GM21360 (cell line): ENCODE measurements around the gene INPPL1.

Experiments
- ATAC-seq: cut with Tn5 transposase; IDR thresholded peaks from one replicate; pipeline ENCODE4 v1.9.1; 2021; ENCODE audit warnings: mild to moderate bottlenecking, moderate library complexity; ENCODE audit not compliant: unreplicated experiment

Gene INPPL1

DNA sequence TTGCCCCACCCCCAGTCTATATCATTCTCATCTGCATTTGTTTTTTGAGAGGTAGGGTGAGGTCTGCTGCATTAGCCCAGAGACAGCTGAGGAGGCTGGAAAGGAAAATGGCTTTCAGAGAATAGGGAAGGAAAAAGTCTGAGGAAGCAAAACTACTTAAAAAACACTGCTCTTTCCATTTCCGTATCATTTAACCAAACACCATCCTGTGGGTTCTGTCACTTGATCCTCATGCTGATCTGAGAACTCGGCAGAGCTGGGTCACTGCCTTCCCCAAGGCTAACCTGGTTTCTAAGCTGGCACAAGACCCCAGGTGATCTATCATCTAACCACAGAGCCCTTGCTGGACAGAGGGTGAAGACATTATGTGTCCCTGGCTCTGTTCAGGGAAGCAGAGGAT is 6.7 kb upstream of the INPPL1 start:
- ATAC-seq: no peak

DNA sequence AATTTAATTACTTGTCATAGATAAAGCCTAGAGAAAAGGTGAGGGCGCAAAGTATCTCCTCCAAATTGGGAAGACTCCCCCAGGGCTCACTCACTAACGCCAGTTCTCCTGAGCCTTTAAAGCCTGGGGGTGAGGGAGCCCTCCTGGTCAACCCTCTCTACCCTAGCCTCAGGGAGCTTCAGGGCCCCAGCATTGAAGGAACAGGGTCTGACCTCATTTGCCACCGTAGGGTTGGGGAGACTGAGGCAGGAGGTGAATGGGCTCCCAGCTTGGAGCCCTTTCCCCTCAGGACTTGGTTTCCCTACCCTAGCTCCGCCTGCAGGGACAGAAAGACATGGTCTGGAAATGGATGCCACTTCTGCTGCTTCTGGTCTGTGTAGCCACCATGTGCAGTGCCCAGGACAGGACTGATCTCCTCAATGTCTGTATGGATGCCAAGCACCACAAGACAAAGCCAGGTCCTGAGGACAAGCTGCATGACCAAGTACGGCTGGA is 6.3 kb upstream of the INPPL1 start:
- ATAC-seq: no peak

DNA sequence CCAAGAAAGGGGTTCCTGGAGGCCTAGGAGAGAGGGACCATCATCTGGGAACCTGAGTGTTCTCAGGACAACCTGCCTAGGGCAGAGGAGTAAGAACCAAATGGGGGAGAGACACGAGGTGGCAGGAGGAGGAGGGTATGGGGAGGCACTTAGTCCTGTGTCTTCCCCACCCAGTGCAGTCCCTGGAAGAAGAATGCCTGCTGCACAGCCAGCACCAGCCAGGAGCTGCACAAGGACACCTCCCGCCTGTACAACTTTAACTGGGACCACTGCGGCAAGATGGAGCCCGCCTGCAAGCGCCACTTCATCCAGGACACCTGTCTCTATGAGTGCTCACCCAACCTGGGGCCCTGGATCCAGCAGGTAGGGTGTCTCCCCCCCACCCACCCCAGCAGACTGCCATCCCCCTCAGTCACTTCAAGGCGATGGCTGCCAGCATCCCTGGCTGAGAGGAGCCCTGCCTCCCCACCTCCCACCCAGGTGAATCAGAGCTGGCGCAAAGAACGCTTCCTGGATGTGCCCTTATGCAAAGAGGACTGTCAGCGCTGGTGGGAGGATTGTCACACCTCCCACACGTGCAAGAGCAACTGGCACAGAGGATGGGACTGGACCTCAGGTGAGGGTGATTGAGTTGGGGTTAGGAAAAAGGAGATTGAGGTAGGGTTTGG is 3.7 kb upstream of the INPPL1 start:
- ATAC-seq: no peak

DNA sequence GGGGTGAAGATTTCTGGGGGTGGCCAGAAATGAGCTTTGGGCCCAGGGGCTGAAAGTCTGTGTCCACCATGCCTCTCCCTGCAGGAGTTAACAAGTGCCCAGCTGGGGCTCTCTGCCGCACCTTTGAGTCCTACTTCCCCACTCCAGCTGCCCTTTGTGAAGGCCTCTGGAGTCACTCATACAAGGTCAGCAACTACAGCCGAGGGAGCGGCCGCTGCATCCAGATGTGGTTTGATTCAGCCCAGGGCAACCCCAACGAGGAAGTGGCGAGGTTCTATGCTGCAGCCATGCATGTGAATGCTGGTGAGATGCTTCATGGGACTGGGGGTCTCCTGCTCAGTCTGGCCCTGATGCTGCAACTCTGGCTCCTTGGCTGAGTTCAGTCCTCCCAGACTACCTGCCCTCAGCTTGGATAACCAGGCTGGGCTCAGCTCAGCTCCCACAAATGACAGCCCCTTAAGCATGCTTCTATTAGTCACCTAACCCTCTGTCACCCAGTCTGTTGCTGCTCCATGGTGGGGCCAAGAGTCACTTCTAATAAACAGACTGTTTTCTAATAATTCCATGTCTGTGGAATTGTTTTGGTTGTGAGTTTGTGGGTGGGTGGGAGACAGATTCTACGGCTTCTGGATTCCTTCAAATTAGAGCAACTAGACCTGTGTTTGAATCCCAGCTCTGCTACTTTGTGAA is 3.0 kb upstream of the INPPL1 start:
- ATAC-seq: no peak

DNA sequence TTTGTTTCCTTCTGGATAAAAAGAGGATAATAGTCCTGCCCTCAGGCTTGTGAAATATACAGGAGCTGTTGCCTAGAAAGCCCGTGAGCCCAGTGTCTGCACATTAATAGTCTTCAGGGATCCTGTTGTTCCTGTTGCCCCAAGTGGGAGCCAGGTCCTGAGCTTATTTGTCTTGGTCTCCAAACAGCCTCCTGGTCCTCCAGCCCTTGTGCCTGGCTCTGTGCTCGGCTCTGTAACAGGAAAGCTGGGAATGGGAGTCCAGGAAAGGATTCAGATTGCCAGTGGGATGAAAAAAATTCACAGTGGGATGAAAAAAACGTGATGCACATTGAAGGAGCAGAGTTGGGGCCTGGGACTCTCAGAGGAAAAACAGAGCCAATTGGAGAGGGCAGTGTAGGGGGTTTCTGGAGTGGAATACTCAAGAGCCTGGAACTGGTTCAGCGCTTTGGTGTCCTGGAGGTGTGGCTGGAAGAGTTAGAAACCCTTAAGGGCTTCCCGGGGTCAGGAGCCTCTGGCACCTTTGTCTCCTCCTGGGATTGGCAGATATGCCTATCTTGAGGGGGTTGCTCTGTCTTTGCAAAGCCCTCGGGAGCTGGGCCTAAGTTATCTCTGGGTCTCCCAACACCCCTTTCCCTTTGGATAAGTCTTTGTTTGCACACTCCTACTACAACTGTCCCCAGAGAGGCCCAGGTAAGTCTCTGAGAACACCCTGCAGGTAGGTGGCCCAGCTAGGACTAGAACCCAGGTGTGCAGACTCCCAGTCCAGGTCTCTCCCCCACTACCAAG is 2.3 kb upstream of the INPPL1 start:
- ATAC-seq: no peak

DNA sequence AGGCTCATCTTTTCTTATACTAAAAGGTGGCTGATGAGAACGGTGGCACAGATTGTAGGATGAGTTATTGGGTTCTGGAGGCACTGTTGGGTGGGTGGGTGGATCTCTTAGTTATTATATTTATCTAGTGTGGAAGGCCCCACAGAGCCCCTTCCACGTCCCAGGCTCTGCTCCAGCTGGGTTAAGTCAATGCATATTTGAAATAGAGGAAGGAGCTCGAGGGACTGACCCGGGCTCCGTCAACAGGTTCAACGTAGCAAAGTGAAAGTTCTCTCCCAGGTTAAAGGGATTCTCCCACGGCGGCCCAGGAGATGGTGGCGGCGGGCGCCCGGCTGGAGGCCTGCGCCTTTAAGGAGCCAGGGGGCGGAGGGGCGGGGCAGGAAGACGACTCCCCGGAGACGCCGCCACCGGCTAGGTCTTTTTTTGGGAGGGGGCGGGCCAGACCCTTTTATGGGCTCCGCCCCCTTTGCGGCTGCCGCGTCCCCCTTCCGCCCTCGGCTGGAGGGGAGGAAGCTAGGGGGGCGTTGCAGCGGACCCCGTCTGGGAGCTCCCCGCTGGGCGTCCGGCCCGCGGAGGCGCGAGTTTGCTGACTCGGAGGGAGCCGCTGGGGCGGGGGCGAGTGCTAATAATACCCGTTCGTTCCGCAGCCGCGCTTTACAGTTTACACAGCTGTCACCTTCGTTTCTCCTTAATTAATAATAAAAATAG is 1.5 kb upstream of the INPPL1 start:
- peak; percentile 64 for ATAC-seq

DNA sequence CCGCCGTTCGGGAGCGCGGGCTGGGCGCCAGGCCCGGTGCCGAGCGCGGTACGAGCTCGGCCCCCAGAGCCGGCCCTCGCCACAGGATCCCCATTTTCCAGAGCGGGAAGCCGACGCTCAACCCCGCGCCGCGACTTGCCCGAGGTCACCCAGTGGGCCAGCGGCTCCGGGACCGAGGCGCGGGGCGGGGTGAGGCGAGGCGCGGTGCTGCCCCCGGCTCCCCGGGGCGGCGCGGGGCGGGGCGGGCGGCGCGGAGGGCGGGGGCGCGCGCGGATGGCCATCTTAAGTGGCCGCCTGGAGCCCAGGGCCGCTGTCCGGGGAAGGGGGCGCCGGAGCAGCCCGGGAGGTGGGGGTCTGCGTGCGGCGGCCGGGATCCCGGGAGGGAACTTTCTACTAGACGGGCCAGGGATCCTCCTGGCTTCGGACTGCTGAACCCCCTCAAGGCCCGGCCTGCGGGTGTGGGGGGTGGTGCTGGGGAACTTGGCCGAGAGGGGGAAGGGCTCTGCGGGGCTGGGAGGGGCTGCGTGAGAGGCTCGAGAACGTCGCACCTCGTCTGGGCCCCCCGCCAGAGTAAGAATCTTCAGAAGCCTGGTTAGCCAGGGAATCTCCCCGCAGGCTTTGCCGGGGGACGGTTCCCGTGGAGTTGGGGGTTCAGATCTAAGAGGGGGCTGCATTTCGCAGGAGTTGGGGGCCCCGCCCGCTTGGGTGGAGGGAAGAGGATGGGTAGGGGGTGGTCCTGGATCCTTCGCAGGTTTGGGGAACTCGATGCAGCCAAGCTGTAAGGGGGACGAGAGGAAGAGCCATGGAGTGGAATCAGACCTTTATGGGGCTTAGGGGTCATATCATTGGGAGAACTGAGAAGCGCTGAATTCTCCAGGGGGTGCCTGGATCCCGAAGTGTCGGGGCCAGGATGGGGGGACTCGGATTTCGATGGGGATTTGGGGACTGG is 678 bp upstream of the INPPL1 start:
- ATAC-seq: peak; percentile 42

DNA sequence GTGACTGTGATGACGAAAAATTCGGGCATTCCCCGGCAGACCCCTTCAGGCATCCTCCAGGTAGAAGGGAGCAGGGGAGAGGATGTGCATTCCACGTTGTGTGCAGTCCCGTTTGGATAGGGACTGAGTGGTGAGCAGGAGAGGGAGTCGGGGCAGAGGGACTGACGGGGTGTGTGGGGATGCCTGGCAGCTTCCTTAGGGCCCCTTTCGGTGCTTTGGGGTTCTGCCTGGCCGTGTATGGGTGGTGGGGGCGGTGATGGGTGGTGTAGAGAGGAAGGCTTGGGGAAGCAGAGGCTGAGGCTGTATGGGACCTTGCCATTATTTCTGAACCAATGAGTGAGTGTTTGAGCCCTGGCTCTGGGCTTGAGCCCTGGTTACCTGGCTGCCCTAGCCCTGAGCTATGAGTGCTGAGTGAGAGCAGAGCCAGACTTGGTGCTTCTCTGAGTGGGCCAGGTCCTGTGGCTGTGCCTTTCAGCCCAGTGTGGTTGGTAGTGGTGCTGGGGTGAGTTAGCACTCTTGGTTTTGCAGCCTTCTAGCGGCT is 914 bp downstream of the INPPL1 start:
- ATAC-seq: no peak

DNA sequence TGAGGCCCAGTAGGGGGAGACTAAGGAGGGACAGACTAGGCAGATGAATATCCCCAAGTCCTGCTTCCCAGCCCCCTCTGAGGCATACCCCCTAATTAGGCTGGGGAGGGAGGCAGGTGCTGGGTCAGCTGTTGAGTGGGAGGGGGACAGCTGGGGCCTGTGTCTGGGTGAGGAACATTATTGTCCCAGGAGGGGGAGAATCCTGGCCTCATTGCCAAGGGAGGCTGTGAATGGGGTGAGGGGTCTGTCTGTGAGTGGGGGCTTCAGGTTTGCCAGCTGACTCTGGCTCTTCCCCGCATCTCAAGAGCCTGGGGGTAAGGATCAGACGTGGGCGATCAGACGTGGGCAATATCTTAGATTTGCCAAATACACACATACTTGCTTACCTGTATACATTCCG is 2.1 kb downstream of the INPPL1 start:
- no peak for ATAC-seq

DNA sequence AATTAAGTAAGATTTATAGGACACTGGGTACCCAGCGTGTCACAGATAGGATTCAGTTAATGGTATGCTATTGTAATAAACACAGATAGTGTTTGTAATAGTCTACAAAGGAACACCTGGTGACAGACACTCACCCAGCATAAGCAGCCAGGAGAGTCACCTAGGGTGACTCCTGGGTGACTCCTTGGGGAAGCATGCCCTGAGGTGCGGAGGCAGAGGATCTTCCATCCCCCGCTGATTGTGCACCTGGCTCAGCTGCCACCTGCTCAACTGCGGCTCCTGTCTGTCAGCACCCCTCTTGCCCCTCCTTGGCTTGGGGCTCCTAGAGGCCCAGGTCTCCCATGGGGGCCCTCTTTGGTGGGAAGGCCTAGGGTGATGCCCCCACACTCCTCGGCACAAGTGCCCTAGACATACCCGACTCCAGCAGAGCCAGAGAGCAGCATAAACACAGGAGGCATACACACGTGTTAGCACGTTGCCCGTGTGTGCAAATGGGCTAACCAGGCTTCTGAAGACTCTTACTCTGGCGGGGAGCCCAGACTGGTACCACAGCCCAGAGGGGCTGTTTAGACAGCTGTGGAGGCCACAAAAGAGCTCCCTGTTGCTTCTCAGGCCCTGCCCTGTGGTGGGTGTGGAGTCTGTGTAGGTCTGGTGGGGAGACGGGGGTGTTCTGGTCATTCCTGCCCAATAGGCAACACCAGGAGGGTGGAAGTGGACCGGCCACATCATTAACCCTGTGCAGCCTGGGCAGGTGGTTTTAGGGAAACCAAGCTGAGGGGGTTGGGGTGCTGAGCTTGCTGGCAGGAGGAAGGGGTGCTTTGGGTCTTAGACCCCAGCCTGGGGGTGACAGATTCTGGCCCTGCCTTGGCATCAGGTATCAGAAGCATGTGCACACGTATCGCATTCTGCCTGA is 3.0 kb downstream of the INPPL1 start:
- no peak for ATAC-seq

DNA sequence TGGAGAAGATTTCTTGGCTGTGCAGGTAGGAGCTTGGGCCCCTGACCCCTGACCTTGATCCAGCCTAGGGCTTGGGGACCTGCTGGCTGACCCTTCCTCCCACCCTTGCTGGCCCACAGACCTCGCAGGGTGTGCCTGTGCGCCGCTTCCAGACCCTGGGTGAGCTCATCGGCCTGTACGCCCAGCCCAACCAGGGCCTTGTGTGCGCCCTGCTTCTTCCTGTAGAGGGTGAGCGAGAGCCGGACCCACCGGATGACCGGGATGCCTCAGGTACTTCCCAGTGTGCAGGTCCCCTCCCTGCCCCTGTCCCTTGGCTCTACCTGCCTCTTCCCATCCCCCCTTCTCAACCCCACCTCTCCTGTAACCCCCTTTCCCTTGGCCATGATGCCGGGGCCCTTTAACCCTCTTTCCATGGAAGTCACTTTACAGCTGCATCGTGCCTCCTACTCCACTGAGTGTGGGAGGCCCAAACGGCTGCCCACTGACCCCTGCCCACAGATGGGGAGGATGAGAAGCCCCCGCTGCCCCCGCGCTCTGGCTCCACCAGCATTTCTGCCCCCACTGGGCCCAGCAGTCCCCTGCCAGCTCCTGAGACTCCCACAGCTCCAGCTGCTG is 3.8 kb downstream of the INPPL1 start:
- ATAC-seq: no peak

DNA sequence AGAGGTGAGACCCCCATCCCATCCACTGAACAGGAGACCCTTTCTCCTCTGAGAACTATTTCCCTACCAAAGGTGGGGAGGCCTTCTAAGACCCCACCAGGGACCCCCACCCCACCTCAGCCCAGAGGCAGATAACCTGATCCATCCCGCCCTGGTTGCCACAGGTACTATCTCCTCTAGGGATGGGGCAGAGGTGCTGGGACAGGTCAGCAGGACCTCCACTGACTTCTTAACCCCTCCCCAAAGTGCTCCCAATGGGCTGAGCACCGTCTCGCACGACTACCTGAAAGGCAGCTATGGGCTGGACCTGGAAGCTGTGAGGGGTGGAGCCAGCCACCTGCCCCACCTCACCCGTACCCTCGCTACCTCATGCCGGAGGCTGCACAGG is 4.3 kb downstream of the INPPL1 start:
- no peak for ATAC-seq

DNA sequence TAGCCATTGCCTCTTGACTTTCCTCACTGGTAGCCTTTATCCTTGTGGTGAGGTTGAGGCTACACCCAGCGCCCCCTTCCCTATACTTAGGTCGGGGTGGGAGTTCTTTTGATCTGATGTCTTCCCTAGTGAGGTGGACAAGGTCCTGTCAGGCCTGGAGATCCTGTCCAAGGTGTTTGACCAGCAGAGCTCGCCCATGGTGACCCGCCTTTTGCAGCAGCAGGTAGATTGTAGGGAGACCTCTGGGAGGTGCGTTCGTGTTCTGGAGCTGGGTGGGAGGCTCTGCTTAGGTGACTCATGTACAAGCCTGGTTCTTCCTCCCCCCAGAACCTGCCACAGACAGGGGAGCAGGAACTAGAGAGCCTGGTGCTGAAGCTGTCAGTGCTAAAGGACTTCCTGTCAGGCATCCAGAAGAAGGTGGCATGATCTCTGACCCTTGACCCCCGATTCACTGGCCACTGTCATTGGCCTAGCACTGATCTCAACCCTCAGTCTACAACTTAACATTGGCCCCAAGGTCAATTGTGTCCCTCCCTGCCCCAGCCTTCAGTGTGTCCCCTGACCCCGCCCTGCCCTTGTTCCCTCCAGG is 4.9 kb downstream of the INPPL1 start:
- no peak for ATAC-seq

DNA sequence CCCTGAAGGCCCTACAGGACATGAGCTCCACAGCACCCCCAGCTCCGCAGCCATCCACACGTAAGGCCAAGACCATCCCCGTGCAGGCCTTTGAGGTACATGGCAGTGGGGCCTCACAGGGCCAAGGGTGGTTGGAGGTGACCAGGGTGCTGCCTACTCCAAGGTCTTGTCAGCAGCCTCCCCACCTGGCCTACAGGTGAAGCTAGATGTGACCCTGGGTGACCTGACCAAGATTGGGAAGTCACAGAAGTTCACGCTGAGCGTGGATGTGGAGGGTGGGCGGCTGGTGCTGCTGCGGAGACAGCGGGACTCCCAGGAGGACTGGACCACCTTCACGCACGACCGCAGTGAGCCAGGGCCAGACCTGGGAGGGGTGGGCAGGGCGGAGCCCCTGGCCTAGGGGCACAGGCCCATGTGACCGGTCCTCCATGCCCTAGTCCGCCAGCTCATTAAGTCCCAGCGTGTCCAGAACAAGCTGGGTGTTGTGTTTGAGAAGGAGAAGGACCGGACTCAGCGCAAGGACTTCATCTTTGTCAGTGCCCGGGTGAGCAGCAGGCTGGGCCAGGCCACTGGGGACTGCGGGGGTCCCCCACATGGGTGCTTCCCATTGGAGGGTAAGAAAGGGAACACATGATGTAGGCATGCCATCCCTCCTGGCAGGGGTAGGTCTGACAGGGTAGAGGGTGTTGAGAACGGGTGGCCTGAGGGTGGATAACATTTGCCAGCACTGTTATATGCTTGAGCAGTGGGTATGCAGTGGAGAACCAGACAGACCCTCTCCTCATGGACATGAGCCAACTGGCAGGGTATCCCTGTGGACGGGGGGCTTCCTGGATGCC is 5.6 kb downstream of the INPPL1 start:
- ATAC-seq: no peak

DNA sequence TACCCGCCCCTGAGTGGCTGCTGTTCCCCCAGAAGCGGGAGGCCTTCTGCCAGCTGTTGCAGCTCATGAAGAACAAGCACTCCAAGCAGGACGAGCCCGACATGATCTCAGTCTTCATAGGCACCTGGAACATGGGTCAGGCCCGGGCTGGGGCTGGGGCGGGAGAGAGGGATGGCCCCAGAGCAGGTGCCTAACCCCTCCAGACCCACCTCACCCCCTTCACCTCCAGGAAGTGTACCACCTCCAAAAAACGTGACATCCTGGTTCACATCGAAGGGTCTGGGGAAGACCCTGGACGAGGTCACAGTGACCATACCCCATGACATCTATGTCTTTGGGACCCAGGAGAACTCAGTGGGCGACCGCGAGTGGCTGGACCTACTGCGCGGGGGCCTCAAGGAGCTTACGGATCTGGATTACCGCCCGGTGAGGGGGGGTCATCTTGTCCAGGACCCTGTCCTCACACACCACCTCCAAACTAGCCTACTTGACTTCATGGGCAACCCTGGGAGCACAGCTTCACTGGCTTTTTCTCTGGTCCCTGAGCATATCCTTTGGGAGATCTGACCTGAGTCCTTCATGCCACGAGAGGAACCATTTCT is 6.3 kb downstream of the INPPL1 start:
- no peak for ATAC-seq

DNA sequence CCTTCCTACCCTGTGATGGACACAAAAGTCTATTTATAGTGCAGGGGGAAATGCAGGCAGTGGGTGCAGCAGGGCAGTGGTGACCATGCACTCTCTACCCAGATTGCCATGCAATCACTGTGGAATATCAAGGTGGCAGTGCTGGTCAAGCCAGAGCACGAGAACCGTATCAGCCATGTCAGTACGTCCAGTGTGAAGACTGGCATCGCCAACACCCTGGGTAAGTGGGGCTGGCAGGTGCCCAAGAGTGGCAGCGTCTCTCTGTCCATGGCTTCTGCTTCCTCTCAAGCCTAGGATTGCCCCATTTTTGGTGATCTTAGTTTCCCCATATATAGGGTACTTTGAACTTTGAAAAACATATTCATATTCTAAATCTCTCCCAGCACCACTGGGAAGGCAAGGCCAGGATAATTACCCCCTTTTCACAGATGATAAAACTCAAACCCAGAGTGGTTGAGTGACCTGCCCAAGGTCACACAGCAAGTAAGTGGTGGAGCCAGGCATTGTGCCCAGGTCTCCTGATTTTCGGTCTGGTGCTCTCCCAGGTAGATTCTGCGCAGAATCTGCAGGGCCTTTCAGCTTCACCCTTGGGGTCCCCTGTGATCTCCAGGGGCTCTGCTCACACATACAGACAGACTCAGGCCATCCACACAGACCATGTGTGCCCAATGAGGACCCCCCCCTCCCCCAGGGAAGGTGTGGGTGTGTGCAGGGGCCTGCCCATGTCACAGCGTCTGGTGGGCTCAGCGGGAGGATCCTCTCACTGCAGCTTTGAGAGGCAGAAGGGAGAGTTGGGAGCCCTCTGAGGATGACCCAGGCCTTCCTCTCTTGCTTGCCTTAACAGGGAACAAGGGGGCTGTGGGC is 7.1 kb downstream of the INPPL1 start:
- no peak for ATAC-seq
